ENCODE data around the gene TAF1C. TPM values are rescaled to one million over a fixed set of nuclear protein-coding genes. Genes with fewer than 3 reads are reported as not detected.

Gene TAF1C
- total and polyA plus RNA-seq, 3 experiments from 2014 or later = 6.4 to 51.2 (median 49.9) TPM

DNA sequence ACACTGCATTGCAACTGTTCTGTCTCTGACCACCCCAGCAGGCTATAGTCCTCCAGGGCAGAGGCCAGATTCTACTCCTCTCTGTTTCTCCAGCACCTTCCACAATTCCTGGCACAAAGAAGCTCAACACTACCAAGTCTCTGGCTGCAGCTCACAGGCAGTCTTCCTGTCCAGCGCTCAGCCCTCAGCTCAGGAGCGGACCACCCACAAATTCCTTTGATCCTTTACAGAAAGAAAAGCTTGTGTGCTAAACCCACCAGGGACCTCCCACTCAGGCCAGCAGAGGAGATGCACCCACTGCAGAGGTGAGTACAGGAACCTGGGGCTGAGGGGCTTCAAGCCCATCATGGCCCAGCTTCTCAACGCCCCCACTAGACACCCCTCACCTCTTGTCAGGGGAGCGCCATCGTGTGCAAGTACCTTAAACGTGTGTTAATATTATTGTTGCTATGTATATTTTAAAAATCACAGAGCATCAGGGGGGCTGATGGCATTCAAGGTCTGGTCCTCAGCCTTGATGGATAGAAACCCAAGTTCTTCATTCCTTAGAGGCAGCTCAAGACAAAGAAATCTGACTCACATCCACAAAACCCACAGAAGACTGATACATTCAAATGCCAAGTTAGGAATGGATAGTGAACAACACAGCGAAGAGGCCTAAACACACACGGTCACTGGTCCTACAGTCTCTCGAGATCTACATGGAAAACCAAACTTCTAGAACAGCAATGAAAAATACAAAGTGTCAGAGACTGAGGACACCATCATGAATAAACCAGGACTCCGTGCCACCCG lies 50.3 kb downstream of the TAF1C start:
- H3K27ac Mint-ChIP-seq = no peak overlapping the region
- no peaks in the 10 kb centered on the region for H3K27me3 ChIP-seq (ENCODE audit: insufficient read depth, low read length, poor library complexity, severe bottlenecking)
- no peak for DNase-seq

GRCh38 chr16:84132527-84133285 lies 54.2 kb downstream of the TAF1C start:
- POLR2A ChIA-PET = no interaction called here
- DNase-seq = no peak
- no peak overlapping the region for H3K27ac Mint-ChIP-seq
- Histone ChIP-seq H3K9me3 (ENCODE audit: low read length) (no peaks in the 10 kb centered on the region), H3K4me3 (ENCODE audit: low read length) (no peak overlapping the region), H3K27ac (ENCODE audit: low read depth, low read length) (no peak overlapping the region), H3K4me1 (ENCODE audit: insufficient read depth, low read length) (peaks cover 3% of the 10 kb centered on the region), H3K27me3 (ENCODE audit: insufficient read depth, low read length, poor library complexity, severe bottlenecking) (no peaks in the 10 kb centered on the region), H3K36me3 (ENCODE audit: insufficient read depth, low read length) (peaks cover 6% of the 10 kb centered on the region)
- H3K36me3 Mint-ChIP-seq = peaks cover 3 to 38% (median 9%) of the 10 kb centered on the region in 3 donors
- peaks cover 2 to 14% (median 5%) of the 10 kb centered on the region in 3 donors for H3K4me1 Mint-ChIP-seq
- CTCF ChIA-PET = interaction anchor here (1.6 kb wide), 1 partner anchor 16 kb away, joined by 11 read pairs; the partner anchor contains the start of gene MBTPS1
- no peaks in the 10 kb centered on the region for H3K9me3 Mint-ChIP-seq
- H3K27me3 Mint-ChIP-seq = peaks cover 0 to 1% of the 10 kb centered on the region in 2 donors
- H3K4me3 Mint-ChIP-seq = no peak overlapping the region

More for the DNA sequence above, 50.3 kb downstream of the TAF1C start:
- Mint-ChIP-seq H3K4me1 (peaks cover 16 to 37% (median 24%) of the 10 kb centered on the region in 3 donors), H3K4me3 (peak overlapping the region in 1 of 7 donors; percentile 40), H3K9me3 (no peaks in the 10 kb centered on the region), H3K27me3 (no peaks in the 10 kb centered on the region), H3K36me3 (peaks cover 0 to 11% (median 2%) of the 10 kb centered on the region in 3 donors)
- ChIA-PET CTCF (interaction anchor here (1.0 kb wide), 2 partner anchors 20 to 51 kb away, joined by 3 read pairs; partner anchors contain the start of genes MBTPS1 and TAF1C), POLR2A (no interaction called here)
- Histone ChIP-seq H3K9me3 (ENCODE audit: low read length) (no peaks in the 10 kb centered on the region), H3K27ac (ENCODE audit: low read depth, low read length) (no peak overlapping the region), H3K36me3 (ENCODE audit: insufficient read depth, low read length) (no peaks in the 10 kb centered on the region), H3K4me3 (ENCODE audit: low read length) (no peak overlapping the region), H3K4me1 (ENCODE audit: insufficient read depth, low read length) (peaks cover 8% of the 10 kb centered on the region)

GRCh38 chr16:84131117-84131516 lies 55.7 kb downstream of the TAF1C start:
- Mint-ChIP-seq H3K36me3 (peaks cover 7 to 48% (median 11%) of the 10 kb centered on the region in 3 donors), H3K27me3 (peaks cover 0 to 1% of the 10 kb centered on the region in 2 donors)
- no peak overlapping the region for H3K27ac ChIP-seq (ENCODE audit: low read depth, low read length)

More at GRCh38 chr16:84131117-84131516, 55.7 kb downstream of the TAF1C start:
- Histone ChIP-seq H3K36me3 (ENCODE audit: insufficient read depth, low read length) (peaks cover 6% of the 10 kb centered on the region), H3K9me3 (ENCODE audit: low read length) (no peaks in the 10 kb centered on the region), H3K4me1 (ENCODE audit: insufficient read depth, low read length) (no peaks in the 10 kb centered on the region), H3K4me3 (ENCODE audit: low read length) (no peak overlapping the region), H3K27me3 (ENCODE audit: insufficient read depth, low read length, poor library complexity, severe bottlenecking) (no peaks in the 10 kb centered on the region)
- DNase-seq = no peak
- H3K4me3 Mint-ChIP-seq = no peak overlapping the region
- ChIA-PET POLR2A (no interaction called here), CTCF (no interaction called here)
- H3K4me1 Mint-ChIP-seq = peaks cover 0 to 7% (median 2%) of the 10 kb centered on the region in 3 donors
- peak overlapping the region in 1 of 8 donors; percentile 84 for H3K27ac Mint-ChIP-seq
- H3K9me3 Mint-ChIP-seq = no peaks in the 10 kb centered on the region

Other genes starting within 250 kb of the TAF1C start
- gene OSGIN1, start 233.8 kb downstream of the TAF1C start, total RNA-seq = under 1 TPM; 0.83 to 0.86 TPM
- 0.21 TPM for gene OSGIN1, start 233.8 kb downstream of the TAF1C start, polyA plus RNA-seq
- not detected for gene NECAB2, start 218.8 kb downstream of the TAF1C start, total RNA-seq
- not detected for gene NECAB2, start 218.8 kb downstream of the TAF1C start, polyA plus RNA-seq
- not detected for gene SLC38A8, start 144.3 kb downstream of the TAF1C start, total RNA-seq
- gene SLC38A8, start 144.3 kb downstream of the TAF1C start, polyA plus RNA-seq = not detected
- 10 to 100 TPM; 38.3 to 45.0 TPM for gene MBTPS1, start 70.1 kb downstream of the TAF1C start, total RNA-seq
- 64.7 TPM for gene MBTPS1, start 70.1 kb downstream of the TAF1C start, polyA plus RNA-seq
- 10 to 100 TPM; 13.5 to 15.2 TPM for gene HSDL1, start 41.9 kb downstream of the TAF1C start, total RNA-seq
- gene HSDL1, start 41.9 kb downstream of the TAF1C start, polyA plus RNA-seq = 7.0 TPM
- gene DNAAF1, start 41.7 kb downstream of the TAF1C start, total RNA-seq = under 1 TPM in 1 of 2 experiments, not detected in 1; 0.31 TPM
- 1.5 TPM for gene DNAAF1, start 41.7 kb downstream of the TAF1C start, polyA plus RNA-seq
- gene ADAD2, start 4.1 kb upstream of the TAF1C start, total RNA-seq = under 1 TPM in 1 of 2 experiments, not detected in 1; 0.40 TPM
- not detected for gene ADAD2, start 4.1 kb upstream of the TAF1C start, polyA plus RNA-seq
- not detected for gene KCNG4, start 53.0 kb upstream of the TAF1C start, total RNA-seq
- not detected for gene KCNG4, start 53.0 kb upstream of the TAF1C start, polyA plus RNA-seq
- not detected for gene WFDC1, start 107.8 kb upstream of the TAF1C start, total RNA-seq
- not detected for gene WFDC1, start 107.8 kb upstream of the TAF1C start, polyA plus RNA-seq
- not detected for gene ATP2C2, start 181.5 kb upstream of the TAF1C start, total RNA-seq
- gene ATP2C2, start 181.5 kb upstream of the TAF1C start, polyA plus RNA-seq = not detected

All from CD8-positive, alpha-beta memory T cell (primary cell).